Smooth muscle cell (in vitro differentiated cells): ENCODE data around the gene FALEC. TPM values are rescaled to one million over a fixed set of nuclear protein-coding genes. Genes with fewer than 3 reads are reported as not detected.

Experiments used
- DNase-seq: peaks from one replicate; lab custom pipeline; 2025; ENCODE audit not compliant: unreplicated experiment; lab: John Stamatoyannopoulos, UW
- H2AFZ ChIP-seq: fragments of 200-600 bp; sonication (generic); 2 replicates; pipeline ENCODE4 v1.6.0; 2016; ENCODE audit warnings: antibody characterized with exemption, low read depth, mild to moderate bottlenecking
- H3F3A ChIP-seq: fragments of 200-600 bp; sonication (generic); 2 replicates; pipeline ENCODE4 v1.6.0; 2017; ENCODE audit warnings: antibody characterized with exemption, low read depth
- H3K27ac ChIP-seq: fragments of 200-600 bp; sonication (generic); 2 replicates; pipeline ENCODE4 v1.5.1; 2016; ENCODE audit warnings: low read depth, mild to moderate bottlenecking
- H3K27me3 ChIP-seq: fragments of 200-600 bp; sonication (generic); 2 replicates; pipeline ENCODE4 v1.6.1; 2016; ENCODE audit warnings: low read depth, mild to moderate bottlenecking
- H3K36me3 ChIP-seq: fragments of 200-600 bp; sonication (generic); 2 replicates; pipeline ENCODE4 v1.5.1; 2016; ENCODE audit warnings: low read depth
- H3K4me1 ChIP-seq: fragments of 200-600 bp; sonication (generic); 2 replicates; pipeline ENCODE4 v1.5.1; 2016; ENCODE audit warnings: low read depth
- H3K4me2 ChIP-seq: fragments of 200-600 bp; sonication (generic); 2 replicates; pipeline ENCODE4 v1.6.0; 2016; ENCODE audit warnings: mild to moderate bottlenecking
- H3K4me3 ChIP-seq: fragments of 200-600 bp; sonication (generic); 2 replicates; pipeline ENCODE4 v1.5.1; 2016; ENCODE audit warnings: mild to moderate bottlenecking
- H3K79me2 ChIP-seq: fragments of 200-600 bp; sonication (generic); 2 replicates; pipeline ENCODE4 v1.6.0; 2016; ENCODE audit warnings: low read depth, mild to moderate bottlenecking
- H3K9ac ChIP-seq: fragments of 200-600 bp; sonication (generic); 2 replicates; pipeline ENCODE4 v1.6.0; 2016; ENCODE audit warnings: low read depth
- H3K9me3 ChIP-seq: fragments of 200-600 bp; sonication (generic); replicated peaks from 2 replicates; pipeline ENCODE4 v1.5.1; 2016; ENCODE audit warnings: low read depth
- H4K20me1 ChIP-seq: fragments of 200-600 bp; sonication (generic); 2 replicates; pipeline ENCODE4 v1.6.0; 2016; ENCODE audit warnings: low read depth
- WGBS: methylation state at CpG from one replicate; pipeline ENCODE4 v1.1.7; 2016; ENCODE audit warnings: low lambda C conversion rate; 5-methylcytosine and 5-hydroxymethylcytosine counted together
- polyA plus RNA-seq: library from polyadenylated mRNA; unstranded; fragments of >200 nt; fragmentation: Nextera tagmentation; extraction: Ambion mirVana; gene quantifications from 2 replicates; pipeline ENCODE4 v1.2.1, GENCODE V29; 2016
- total RNA-seq: library from RNA; depleted of rRNA; stranded (reverse); fragments of >200 nt; gene quantifications from 2 replicates; pipeline ENCODE4 v1.2.3, GENCODE V29; 2014
- TF ChIP-seq, protein P1 (sequence below): fragments of 200-600 bp; sonication (generic); IDR thresholded peaks from 2 replicates; pipeline ENCODE4 v1.5.1; 2017; ENCODE audit warnings: borderline replicate concordance, mild to moderate bottlenecking, antibody characterized with exemption; ENCODE audit not compliant: insufficient read depth, poor library complexity, severe bottlenecking

FALEC gene
- total and polyA plus RNA-seq, 2 experiments from 2014 or later, result 0.62 TPM; not detected in 1

GRCh38 chr1:150487763-150488115 is 27.8 kb upstream of the FALEC start:
- peaks cover 11% of the 10 kb centered on the region for H3K4me1 ChIP-seq
- peaks cover 9% of the 10 kb centered on the region for H3K79me2 ChIP-seq
- H3K27ac ChIP-seq, result no peak overlapping the region
- 15% methylated on average over 7 of the region's 7 CpGs for WGBS
- TF ChIP-seq, protein P1, sequence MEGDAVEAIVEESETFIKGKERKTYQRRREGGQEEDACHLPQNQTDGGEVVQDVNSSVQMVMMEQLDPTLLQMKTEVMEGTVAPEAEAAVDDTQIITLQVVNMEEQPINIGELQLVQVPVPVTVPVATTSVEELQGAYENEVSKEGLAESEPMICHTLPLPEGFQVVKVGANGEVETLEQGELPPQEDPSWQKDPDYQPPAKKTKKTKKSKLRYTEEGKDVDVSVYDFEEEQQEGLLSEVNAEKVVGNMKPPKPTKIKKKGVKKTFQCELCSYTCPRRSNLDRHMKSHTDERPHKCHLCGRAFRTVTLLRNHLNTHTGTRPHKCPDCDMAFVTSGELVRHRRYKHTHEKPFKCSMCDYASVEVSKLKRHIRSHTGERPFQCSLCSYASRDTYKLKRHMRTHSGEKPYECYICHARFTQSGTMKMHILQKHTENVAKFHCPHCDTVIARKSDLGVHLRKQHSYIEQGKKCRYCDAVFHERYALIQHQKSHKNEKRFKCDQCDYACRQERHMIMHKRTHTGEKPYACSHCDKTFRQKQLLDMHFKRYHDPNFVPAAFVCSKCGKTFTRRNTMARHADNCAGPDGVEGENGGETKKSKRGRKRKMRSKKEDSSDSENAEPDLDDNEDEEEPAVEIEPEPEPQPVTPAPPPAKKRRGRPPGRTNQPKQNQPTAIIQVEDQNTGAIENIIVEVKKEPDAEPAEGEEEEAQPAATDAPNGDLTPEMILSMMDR, result no peak
- peak overlapping the region; percentile 82 for H2AFZ ChIP-seq
- peak overlapping the region; percentile 83 for H3K4me3 ChIP-seq
- H3K36me3 ChIP-seq, result no peaks in the 10 kb centered on the region
- peaks cover 4% of the 10 kb centered on the region for H3F3A ChIP-seq
- DNase-seq, result no peak
- no peaks in the 10 kb centered on the region for H4K20me1 ChIP-seq
- H3K9me3 ChIP-seq, result no peaks in the 10 kb centered on the region
- H3K27me3 ChIP-seq, result no peaks in the 10 kb centered on the region
- peak overlapping the region; percentile 100 for H3K4me2 ChIP-seq
- peak overlapping the region; percentile 75 for H3K9ac ChIP-seq

- Histone ChIP-seq H3K36me3 (no peaks in the 10 kb centered on the region), H4K20me1 (no peaks in the 10 kb centered on the region), H3K4me3 (no peak overlapping the region), H3F3A (no peaks in the 10 kb centered on the region), H3K79me2 (peaks cover under 1% of the 10 kb centered on the region), H3K27ac (no peak overlapping the region), H3K4me2 (no peak overlapping the region), H3K27me3 (no peaks in the 10 kb centered on the region), H3K9ac (no peak overlapping the region), H3K4me1 (peaks cover 5% of the 10 kb centered on the region), H2AFZ (no peak overlapping the region), H3K9me3 (no peaks in the 10 kb centered on the region)
- 99% methylated on average over 8 of the region's 8 CpGs for WGBS
- no peak for DNase-seq
- TF ChIP-seq, protein P1, result no peak
Observed at GRCh38 chr1:150493175-150493574, 22.4 kb upstream of the FALEC start.

DNA sequence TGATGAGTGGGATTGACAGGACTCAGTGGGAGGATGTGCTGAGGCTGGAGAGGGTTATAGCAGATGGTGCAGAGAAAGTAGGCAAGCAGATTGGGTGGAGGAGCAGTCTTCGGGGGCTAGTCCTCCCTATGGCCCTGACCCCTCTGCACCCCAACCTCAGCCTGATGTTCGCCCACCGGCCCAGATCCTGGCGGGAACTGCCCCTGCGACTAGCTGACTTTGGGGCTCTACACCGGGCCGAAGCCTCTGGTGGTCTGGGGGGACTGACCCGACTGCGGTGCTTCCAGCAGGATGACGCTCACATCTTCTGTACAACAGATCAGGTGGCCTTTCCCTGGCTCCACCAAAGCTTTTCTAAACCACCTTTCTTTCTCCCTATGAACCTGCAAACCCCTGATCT is 17.2 kb upstream of the FALEC start:
- Histone ChIP-seq H2AFZ (no peak overlapping the region), H3K4me1 (no peaks in the 10 kb centered on the region), H3K9me3 (no peaks in the 10 kb centered on the region), H3F3A (no peaks in the 10 kb centered on the region), H3K27ac (no peak overlapping the region), H3K4me2 (no peak overlapping the region), H3K79me2 (no peaks in the 10 kb centered on the region), H4K20me1 (no peaks in the 10 kb centered on the region), H3K27me3 (no peaks in the 10 kb centered on the region), H3K4me3 (no peak overlapping the region), H3K36me3 (peaks cover 6% of the 10 kb centered on the region), H3K9ac (no peak overlapping the region)
- no peak for DNase-seq
- TF ChIP-seq, protein P1, result no peak
- WGBS, result 100% methylated on average over 10 of the region's 10 CpGs

- no peak overlapping the region for H3K27ac ChIP-seq
- DNase-seq, result no peak
- no peaks in the 10 kb centered on the region for H3K27me3 ChIP-seq
- peaks cover 7% of the 10 kb centered on the region for H3K4me1 ChIP-seq
- H3K36me3 ChIP-seq, result no peaks in the 10 kb centered on the region
- H3K9ac ChIP-seq, result no peak overlapping the region
- no peaks in the 10 kb centered on the region for H3K79me2 ChIP-seq
- 86% methylated on average over 6 of the region's 6 CpGs for WGBS
- H3K9me3 ChIP-seq, result no peaks in the 10 kb centered on the region
- no peak overlapping the region for H3K4me3 ChIP-seq
- no peaks in the 10 kb centered on the region for H3F3A ChIP-seq
- no peaks in the 10 kb centered on the region for H4K20me1 ChIP-seq
- no peak overlapping the region for H2AFZ ChIP-seq
- no peak overlapping the region for H3K4me2 ChIP-seq
- TF ChIP-seq, protein P1, result no peak
Observed at GRCh38 chr1:150505431-150505830, 10.1 kb upstream of the FALEC start.
